ENCODE results near the gene TRMT61B.

DNA sequence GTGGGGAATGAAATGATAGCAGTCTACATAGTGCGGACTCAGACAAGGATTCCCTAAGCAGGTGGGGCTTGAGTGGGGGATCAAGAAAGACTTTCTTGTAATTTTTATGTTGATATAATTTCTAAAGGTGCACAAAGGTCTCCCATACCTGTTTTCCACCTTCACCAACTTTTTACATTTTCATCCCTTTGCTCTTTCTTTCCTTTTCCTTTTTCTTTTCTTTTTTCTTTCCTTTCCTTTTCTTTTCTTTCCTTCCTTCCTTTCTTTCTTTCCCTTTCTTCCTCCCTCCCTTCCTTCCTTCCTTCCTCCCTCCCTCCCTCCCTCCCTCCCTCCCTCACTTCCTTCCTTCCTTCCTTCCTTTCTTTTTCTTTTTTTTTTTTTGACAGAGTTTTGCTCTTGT, 10.1 kb upstream of the TRMT61B start:
- TF ChIP-seq, protein P1, sequence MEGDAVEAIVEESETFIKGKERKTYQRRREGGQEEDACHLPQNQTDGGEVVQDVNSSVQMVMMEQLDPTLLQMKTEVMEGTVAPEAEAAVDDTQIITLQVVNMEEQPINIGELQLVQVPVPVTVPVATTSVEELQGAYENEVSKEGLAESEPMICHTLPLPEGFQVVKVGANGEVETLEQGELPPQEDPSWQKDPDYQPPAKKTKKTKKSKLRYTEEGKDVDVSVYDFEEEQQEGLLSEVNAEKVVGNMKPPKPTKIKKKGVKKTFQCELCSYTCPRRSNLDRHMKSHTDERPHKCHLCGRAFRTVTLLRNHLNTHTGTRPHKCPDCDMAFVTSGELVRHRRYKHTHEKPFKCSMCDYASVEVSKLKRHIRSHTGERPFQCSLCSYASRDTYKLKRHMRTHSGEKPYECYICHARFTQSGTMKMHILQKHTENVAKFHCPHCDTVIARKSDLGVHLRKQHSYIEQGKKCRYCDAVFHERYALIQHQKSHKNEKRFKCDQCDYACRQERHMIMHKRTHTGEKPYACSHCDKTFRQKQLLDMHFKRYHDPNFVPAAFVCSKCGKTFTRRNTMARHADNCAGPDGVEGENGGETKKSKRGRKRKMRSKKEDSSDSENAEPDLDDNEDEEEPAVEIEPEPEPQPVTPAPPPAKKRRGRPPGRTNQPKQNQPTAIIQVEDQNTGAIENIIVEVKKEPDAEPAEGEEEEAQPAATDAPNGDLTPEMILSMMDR (conservative IDR thresholded peaks at IDR 0.05; ENCODE audit: low read depth in 2 of 2), result no peak
- TF ChIP-seq REST (IDR thresholded peaks at IDR 0.05; ENCODE audit: unreplicated experiment) (no peak), EZH2phosphoT487 (IDR thresholded peaks at IDR 0.05; ENCODE audit: unreplicated experiment) (no peak), POLR2AphosphoS5 (IDR thresholded peaks at IDR 0.05; ENCODE audit: low read depth) (no peak), CREB1 (CRISPR knock-in tag; IDR thresholded peaks at IDR 0.05; ENCODE audit: low read depth) (no peak), EZH2 (IDR thresholded peaks at IDR 0.05; ENCODE audit: low read depth, unreplicated experiment) (no peak)
- TF ChIP-seq, protein P2, sequence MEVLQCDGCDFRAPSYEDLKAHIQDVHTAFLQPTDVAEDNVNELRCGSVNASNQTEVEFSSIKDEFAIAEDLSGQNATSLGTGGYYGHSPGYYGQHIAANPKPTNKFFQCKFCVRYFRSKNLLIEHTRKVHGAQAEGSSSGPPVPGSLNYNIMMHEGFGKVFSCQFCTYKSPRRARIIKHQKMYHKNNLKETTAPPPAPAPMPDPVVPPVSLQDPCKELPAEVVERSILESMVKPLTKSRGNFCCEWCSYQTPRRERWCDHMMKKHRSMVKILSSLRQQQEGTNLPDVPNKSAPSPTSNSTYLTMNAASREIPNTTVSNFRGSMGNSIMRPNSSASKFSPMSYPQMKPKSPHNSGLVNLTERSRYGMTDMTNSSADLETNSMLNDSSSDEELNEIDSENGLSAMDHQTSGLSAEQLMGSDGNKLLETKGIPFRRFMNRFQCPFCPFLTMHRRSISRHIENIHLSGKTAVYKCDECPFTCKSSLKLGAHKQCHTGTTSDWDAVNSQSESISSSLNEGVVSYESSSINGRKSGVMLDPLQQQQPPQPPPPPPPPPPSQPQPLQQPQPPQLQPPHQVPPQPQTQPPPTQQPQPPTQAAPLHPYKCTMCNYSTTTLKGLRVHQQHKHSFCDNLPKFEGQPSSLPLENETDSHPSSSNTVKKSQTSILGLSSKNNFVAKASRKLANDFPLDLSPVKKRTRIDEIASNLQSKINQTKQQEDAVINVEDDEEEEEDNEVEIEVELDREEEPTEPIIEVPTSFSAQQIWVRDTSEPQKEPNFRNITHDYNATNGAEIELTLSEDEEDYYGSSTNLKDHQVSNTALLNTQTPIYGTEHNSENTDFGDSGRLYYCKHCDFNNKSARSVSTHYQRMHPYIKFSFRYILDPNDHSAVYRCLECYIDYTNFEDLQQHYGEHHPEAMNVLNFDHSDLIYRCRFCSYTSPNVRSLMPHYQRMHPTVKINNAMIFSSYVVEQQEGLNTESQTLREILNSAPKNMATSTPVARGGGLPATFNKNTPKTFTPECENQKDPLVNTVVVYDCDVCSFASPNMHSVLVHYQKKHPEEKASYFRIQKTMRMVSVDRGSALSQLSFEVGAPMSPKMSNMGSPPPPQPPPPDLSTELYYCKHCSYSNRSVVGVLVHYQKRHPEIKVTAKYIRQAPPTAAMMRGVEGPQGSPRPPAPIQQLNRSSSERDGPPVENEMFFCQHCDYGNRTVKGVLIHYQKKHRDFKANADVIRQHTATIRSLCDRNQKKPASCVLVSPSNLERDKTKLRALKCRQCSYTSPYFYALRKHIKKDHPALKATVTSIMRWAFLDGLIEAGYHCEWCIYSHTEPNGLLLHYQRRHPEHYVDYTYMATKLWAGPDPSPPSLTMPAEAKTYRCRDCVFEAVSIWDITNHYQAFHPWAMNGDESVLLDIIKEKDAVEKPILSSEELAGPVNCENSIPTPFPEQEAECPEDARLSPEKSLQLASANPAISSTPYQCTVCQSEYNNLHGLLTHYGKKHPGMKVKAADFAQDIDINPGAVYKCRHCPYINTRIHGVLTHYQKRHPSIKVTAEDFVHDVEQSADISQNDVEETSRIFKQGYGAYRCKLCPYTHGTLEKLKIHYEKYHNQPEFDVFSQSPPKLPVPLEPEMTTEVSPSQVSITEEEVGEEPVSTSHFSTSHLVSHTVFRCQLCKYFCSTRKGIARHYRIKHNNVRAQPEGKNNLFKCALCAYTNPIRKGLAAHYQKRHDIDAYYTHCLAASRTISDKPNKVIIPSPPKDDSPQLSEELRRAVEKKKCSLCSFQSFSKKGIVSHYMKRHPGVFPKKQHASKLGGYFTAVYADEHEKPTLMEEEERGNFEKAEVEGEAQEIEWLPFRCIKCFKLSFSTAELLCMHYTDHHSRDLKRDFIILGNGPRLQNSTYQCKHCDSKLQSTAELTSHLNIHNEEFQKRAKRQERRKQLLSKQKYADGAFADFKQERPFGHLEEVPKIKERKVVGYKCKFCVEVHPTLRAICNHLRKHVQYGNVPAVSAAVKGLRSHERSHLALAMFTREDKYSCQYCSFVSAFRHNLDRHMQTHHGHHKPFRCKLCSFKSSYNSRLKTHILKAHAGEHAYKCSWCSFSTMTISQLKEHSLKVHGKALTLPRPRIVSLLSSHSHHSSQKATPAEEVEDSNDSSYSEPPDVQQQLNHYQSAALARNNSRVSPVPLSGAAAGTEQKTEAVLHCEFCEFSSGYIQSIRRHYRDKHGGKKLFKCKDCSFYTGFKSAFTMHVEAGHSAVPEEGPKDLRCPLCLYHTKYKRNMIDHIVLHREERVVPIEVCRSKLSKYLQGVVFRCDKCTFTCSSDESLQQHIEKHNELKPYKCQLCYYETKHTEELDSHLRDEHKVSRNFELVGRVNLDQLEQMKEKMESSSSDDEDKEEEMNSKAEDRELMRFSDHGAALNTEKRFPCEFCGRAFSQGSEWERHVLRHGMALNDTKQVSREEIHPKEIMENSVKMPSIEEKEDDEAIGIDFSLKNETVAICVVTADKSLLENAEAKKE (CRISPR knock-in tag; IDR thresholded peaks at IDR 0.05), result no peak
